Measurements from ENCODE around the gene STXBP6.

DNA sequence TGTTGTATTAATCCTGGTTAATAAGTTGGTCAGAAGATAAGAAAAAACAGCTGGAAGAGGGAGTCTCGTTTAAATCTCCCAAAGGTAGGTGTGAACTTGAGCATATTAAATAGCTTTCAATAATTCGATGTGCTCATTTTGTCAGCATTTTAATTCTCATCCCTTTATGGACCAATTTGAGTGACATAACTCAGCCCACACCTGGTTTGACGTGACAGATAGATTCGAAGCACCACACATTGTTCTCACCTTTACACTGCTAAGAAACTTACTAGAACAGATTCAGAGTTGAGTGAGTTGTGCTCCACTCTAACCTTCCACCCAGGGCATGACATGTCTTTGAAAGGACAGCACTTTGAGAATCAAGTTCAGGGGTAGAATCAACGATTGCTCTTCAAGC, 254.5 kb downstream of the STXBP6 start:
- TF ChIP-seq ZNF70 (CRISPR knock-in tag; IDR thresholded peaks at IDR 0.05) (no peak), ZFP3 (CRISPR knock-in tag; IDR thresholded peaks at IDR 0.05) (no peak)
